GM12878 (cell line): ENCODE results near the gene HMGCR. TPM values are rescaled to one million over a fixed set of nuclear protein-coding genes. Genes with fewer than 3 reads are reported as not detected.

Experiments used
- ATAC-seq: fragments of 200-7000 bp; cut with Tn5 transposase; 3 replicates; pipeline ENCODE4 v1.9.1; 2020; ENCODE audit warnings: mild to moderate bottlenecking, moderate library complexity
- BruUV-seq: library from RNA; stranded (reverse); fragments of 400-500 nt; replicated peaks from 2 replicates; lab custom pipeline; 2021; lab: Mats Ljungman, UMichigan
- CTCF ChIA-PET: fragments of 300-600 bp; sonication (Branson Sonifier 250); formaldehyde crosslinking; extraction: SDS; loops from one replicate; lab custom pipeline; 2021; ENCODE audit warnings: inconsistent platforms; lab: Yijun Ruan, JAX
- POLR2A ChIA-PET: fragments of 350-600 bp; formaldehyde crosslinking; extraction: SDS; loops from one replicate; lab custom pipeline; 2021; ENCODE audit warnings: inconsistent platforms; lab: Charles Lee
- RAD21 ChIA-PET: fragments of 300-600 bp; sonication (Branson Sonifier 250); formaldehyde crosslinking; loops from one replicate; lab custom pipeline; 2023; ENCODE audit warnings: antibody characterized with exemption; ENCODE audit not compliant: unreplicated experiment; lab: Charles Lee
- SMC1A ChIA-PET: fragments of 300-600 bp; sonication (Branson Sonifier 250); formaldehyde crosslinking; loops from one replicate; lab custom pipeline; 2023; ENCODE audit not compliant: unreplicated experiment, uncharacterized antibody; lab: Charles Lee
- DNase-seq: peaks from one replicate; pipeline ENCODE4 v3.0.0-alpha.2; 2011; ENCODE audit warnings: low read depth, low spot score
- FAIRE-seq: peaks from 3 replicates; lab custom pipeline; 2011; peaks lifted over from hg19 to GRCh38; lab: Jason Lieb, UNC
- H2AFZ ChIP-seq: 2 replicates; pipeline ENCODE4 v1.6.0; 2011; ENCODE audit warnings: low read depth, low read length, control low read depth; ENCODE audit not compliant: control insufficient read depth
- H3K27ac ChIP-seq: 2 replicates; pipeline ENCODE4 v1.5.1; 2011; ENCODE audit warnings: control low read depth; ENCODE audit not compliant: control insufficient read depth, insufficient read depth
- H3K27me3 ChIP-seq, 2 experiments: replicated peaks in 1 of 2; 2 replicates each; pipeline versions ENCODE4 v1.6.0 to v1.6.1; 2011; ENCODE audit warnings: low read length in 1 of 2; ENCODE audit not compliant: control insufficient read depth in 2 of 2, insufficient read depth in 2 of 2
- H3K36me3 ChIP-seq, 2 experiments: 2 replicates each; pipeline ENCODE4 v1.5.1; 2011; ENCODE audit warnings: low read length in 1 of 2; ENCODE audit not compliant: control insufficient read depth in 2 of 2, insufficient read depth in 2 of 2
- H3K4me1 ChIP-seq: 2 replicates; pipeline ENCODE4 v1.6.1; 2011; ENCODE audit warnings: mild to moderate bottlenecking, low read length, moderate library complexity, mixed read lengths; ENCODE audit not compliant: control insufficient read depth, insufficient read depth
- H3K4me2 ChIP-seq: 2 replicates; pipeline ENCODE4 v1.6.0; 2011; ENCODE audit warnings: control low read depth; ENCODE audit not compliant: control insufficient read depth, insufficient read depth
- H3K4me3 ChIP-seq: fragments of 200-600 bp; sonication (generic); 2 replicates; pipeline ENCODE4 v1.5.1; 2016
- H3K79me2 ChIP-seq: 2 replicates; pipeline ENCODE4 v1.6.0; 2011; ENCODE audit warnings: low read length; ENCODE audit not compliant: control insufficient read depth, insufficient read depth
- H3K9ac ChIP-seq: 2 replicates; pipeline ENCODE4 v1.8.0; 2011; ENCODE audit warnings: low read length, control low read depth, mixed read lengths; ENCODE audit not compliant: control insufficient read depth, insufficient read depth
- H3K9me3 ChIP-seq: replicated peaks from 3 replicates; pipeline ENCODE4 v1.5.1; 2011; ENCODE audit warnings: mild to moderate bottlenecking, low read length; ENCODE audit not compliant: control insufficient read depth, insufficient read depth
- H4K20me1 ChIP-seq: 2 replicates; pipeline ENCODE4 v1.6.0; 2011; ENCODE audit not compliant: control insufficient read depth, insufficient read depth
- BHLHE40 ChIP-seq, 2 experiments: fragments of 450-650 bp in 1 of 2; IDR thresholded peaks; 2 replicates each; pipeline ENCODE4 v1.6.1; 2011 to 2017; ENCODE audit warnings: low read depth in 2 of 2, borderline replicate concordance in 1 of 2, improper control_type of control experiment in 1 of 2, low read length in 1 of 2, mild to moderate bottlenecking in 1 of 2
- CHD4 ChIP-seq: fragments of 200-600 bp; sonication (generic); IDR thresholded peaks from 2 replicates; pipeline ENCODE4 v1.6.1; 2016; ENCODE audit warnings: mild to moderate bottlenecking
- EZH2 ChIP-seq: IDR thresholded peaks from 2 replicates; pipeline ENCODE4 v1.6.1; 2012; ENCODE audit warnings: low read depth, mild to moderate bottlenecking, control low read depth, inconsistent platforms, low read length, borderline replicate concordance; ENCODE audit not compliant: control insufficient read depth
- MEF2A ChIP-seq: IDR thresholded peaks from 2 replicates; pipeline ENCODE4 v1.6.1; 2011; ENCODE audit warnings: low read depth, mild to moderate bottlenecking, low read length, moderate library complexity; ENCODE audit not compliant: insufficient read depth
- MXI1 ChIP-seq: fragments of 150-350 bp; IDR thresholded peaks from 2 replicates; pipeline ENCODE4 v1.6.1; 2011; ENCODE audit warnings: low read depth, mild to moderate bottlenecking, inconsistent platforms, low read length, improper control_type of control experiment
- NBN ChIP-seq: fragments of 450-650 bp; IDR thresholded peaks from 2 replicates; pipeline ENCODE4 v1.6.1; 2016
- NFYA ChIP-seq: IDR thresholded peaks from 2 replicates; pipeline ENCODE4 v1.6.1; 2011; ENCODE audit warnings: low read depth, mild to moderate bottlenecking, low read length, improper control_type of control experiment, borderline replicate concordance
- RCOR1 ChIP-seq: conservative IDR thresholded peaks from 2 replicates; pipeline ENCODE4 v1.6.1; 2012; ENCODE audit warnings: low read depth, low read length, improper control_type of control experiment
- SMARCA5 ChIP-seq: fragments of 450-650 bp; IDR thresholded peaks from 2 replicates; pipeline ENCODE4 v1.6.1; 2017; ENCODE audit warnings: mild to moderate bottlenecking
- STAT1 ChIP-seq: fragments of 450-650 bp; conservative IDR thresholded peaks from 2 replicates; pipeline ENCODE4 v1.6.1; 2014; ENCODE audit warnings: antibody characterized with exemption, mild to moderate bottlenecking
- SUPT20H ChIP-seq: IDR thresholded peaks from 2 replicates; pipeline ENCODE4 v1.6.1; 2011; ENCODE audit warnings: low read depth, mild to moderate bottlenecking, low read length, moderate library complexity, borderline replicate concordance; ENCODE audit not compliant: control insufficient read depth
- SUZ12 ChIP-seq: fragments of 200-600 bp; sonication (generic); IDR thresholded peaks from one replicate; pipeline ENCODE4 v1.6.1; 2018; ENCODE audit warnings: antibody characterized with exemption, mild to moderate bottlenecking; ENCODE audit not compliant: unreplicated experiment
- ZNF274 ChIP-seq: IDR thresholded peaks from one replicate; pipeline ENCODE4 v1.8.0; 2011; ENCODE audit not compliant: insufficient read length, insufficient read depth
- ZNF687 ChIP-seq: fragments of 450-650 bp; IDR thresholded peaks from 2 replicates; pipeline ENCODE4 v1.6.1; 2017; ENCODE audit warnings: mild to moderate bottlenecking, moderate library complexity
- WGBS: methylation state at CpG from one replicate; pipeline ENCODE4 v1.1.6; 2016; ENCODE audit warnings: low lambda C conversion rate; ENCODE audit not compliant: insufficient replicate concordance, insufficient coverage; ENCODE audit errors: missing lambda C conversion rate; 5-methylcytosine and 5-hydroxymethylcytosine counted together
- in situ Hi-C: fragments of 300-500 bp; cut with MboI; formaldehyde crosslinking; loops from 9 replicates; pipeline ENCODE4 v1.14.3; 2018; ENCODE audit warnings: mixed read lengths
- intact Hi-C: fragments of 100-400 bp; cut with micrococcal nuclease; formaldehyde crosslinking; loops from one replicate; pipeline ENCODE4 v1.14.2; 2022; ENCODE audit not compliant: unreplicated experiment
- polyA plus RNA-seq, 11 experiments: library from polyadenylated mRNA; depleted of rRNA in 4 of 11; unstranded in 6 of 11; stranded (reverse) in 5 of 11; fragments of >200 nt; fragmentation: Nextera tagmentation in 4 of 11; fragmentation: Illumina TruSeq in 1 of 11; extraction: Ambion mirVana in 4 of 11; extraction: Trizol in 1 of 11; gene quantifications; 1 replicate in 1 of 11; 2 replicates in 10 of 11; pipeline versions ENCODE4 v1.2.1 to v1.2.3, GENCODE V29; 2011 to 2016; ENCODE audit warnings: inconsistent platforms in 2 of 11, missing spikeins in 2 of 11, low read depth in 1 of 11
- total RNA-seq, 4 experiments: library from RNA; depleted of rRNA in 3 of 4; stranded (reverse); fragments of >200 nt in 3 of 4; fragmentation: Illumina TruSeq in 1 of 4; extraction: Trizol in 1 of 4; gene quantifications; 2 replicates each; pipeline versions ENCODE4 v1.2.1 to v1.2.3, GENCODE V29; 2013 to 2021
- TF ChIP-seq, protein P1 (sequence below): IDR thresholded peaks from 2 replicates; pipeline ENCODE4 v1.6.1; 2012; ENCODE audit warnings: low read depth, low read length, improper control_type of control experiment
- TF ChIP-seq, protein P2 (sequence below): fragments of 450-650 bp; IDR thresholded peaks from 2 replicates; pipeline ENCODE4 v1.6.1; 2016; ENCODE audit warnings: mild to moderate bottlenecking

Gene HMGCR
- total and polyA plus RNA-seq, 10 of the 15 experiments (the other 5 are each of a cell fraction or from before 2014, with no cell fraction given): 30.8 to 119 (median 73.9) TPM

- H3K27me3 ChIP-seq: no peaks in the 10 kb centered on the region
- H3K79me2 ChIP-seq: no peaks in the 10 kb centered on the region
- no peaks in the 10 kb centered on the region for H3K9me3 ChIP-seq
- ChIA-PET SMC1A (interaction anchor here (1.5 kb wide), 1 partner anchor 30 kb away, joined by 4 read pairs; the partner anchor contains the start of gene HMGCR), POLR2A (interaction anchor here (0.5 kb wide), 1 partner anchor 27 kb away, joined by 6 read pairs; no protein-coding TSS in a partner anchor), RAD21 (interaction anchor here (0.7 to 1.0 kb wide), 3 partner anchors 9 to 209 kb away, joined by 3 read pairs; no protein-coding TSS in a partner anchor), CTCF (interaction anchor here (0.7 to 6.7 kb wide), 3 partner anchors 11 to 316 kb away, joined by 3 to 31 read pairs (median 3); no protein-coding TSS in a partner anchor)
- in situ Hi-C loops (no loop called here), intact Hi-C loops (loop anchor here (10.0 kb wide), 1 partner anchor 1298 kb away; no protein-coding TSS in a partner anchor)
- no peaks in the 10 kb centered on the region for H4K20me1 ChIP-seq
- DNase-seq (peak; percentile 72), ATAC-seq (peak; percentile 83), FAIRE-seq (no peak)
- BruUV-seq: no TSS peak
- peak overlapping the region; percentile 73 for H3K4me2 ChIP-seq
- 0 out of 2 replicates have a peak overlapping the region, but pooled peaks have one; percentile 1 for H3K9ac ChIP-seq
- H3K4me1 ChIP-seq: peaks cover 14% of the 10 kb centered on the region
- no peak overlapping the region for H3K4me3 ChIP-seq
- peaks cover 0 to 7% of the 10 kb centered on the region in 2 experiments; a peak in 3 of 4 replicates for H3K36me3 ChIP-seq
- peak overlapping the region; percentile 62 for H3K27ac ChIP-seq
- H2AFZ ChIP-seq: no peak overlapping the region; the same call in 1 of the 2 replicates
- 8% methylated on average over 9 of the region's 9 CpGs for WGBS
- TF ChIP-seq BHLHE40 (IDR thresholded peaks at IDR 0.05; ENCODE audit: borderline replicate concordance in 1 of 2, low read depth in 2 of 2, low read length in 1 of 2) (peak; percentile 39 to 55; a peak in 1 of 4 replicates), MXI1 (no peak), NFYA (no peak), SUPT20H (no peak), NBN (peak; percentile 58; the same call in 1 of the 2 replicates), ZNF687 (no peak), MEF2A (no peak), CHD4 (no peak), RCOR1 (0 out of 2 replicates have a peak, but pooled peaks have one; percentile 38), SUZ12 (no peak), ZNF274 (no peak), SMARCA5 (0 out of 2 replicates have a peak, but pooled peaks have one; percentile 1), STAT1 (no peak), EZH2 (no peak)
- TF ChIP-seq, protein P1, sequence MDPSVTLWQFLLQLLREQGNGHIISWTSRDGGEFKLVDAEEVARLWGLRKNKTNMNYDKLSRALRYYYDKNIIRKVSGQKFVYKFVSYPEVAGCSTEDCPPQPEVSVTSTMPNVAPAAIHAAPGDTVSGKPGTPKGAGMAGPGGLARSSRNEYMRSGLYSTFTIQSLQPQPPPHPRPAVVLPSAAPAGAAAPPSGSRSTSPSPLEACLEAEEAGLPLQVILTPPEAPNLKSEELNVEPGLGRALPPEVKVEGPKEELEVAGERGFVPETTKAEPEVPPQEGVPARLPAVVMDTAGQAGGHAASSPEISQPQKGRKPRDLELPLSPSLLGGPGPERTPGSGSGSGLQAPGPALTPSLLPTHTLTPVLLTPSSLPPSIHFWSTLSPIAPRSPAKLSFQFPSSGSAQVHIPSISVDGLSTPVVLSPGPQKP: no peak
- TF ChIP-seq, protein P2, sequence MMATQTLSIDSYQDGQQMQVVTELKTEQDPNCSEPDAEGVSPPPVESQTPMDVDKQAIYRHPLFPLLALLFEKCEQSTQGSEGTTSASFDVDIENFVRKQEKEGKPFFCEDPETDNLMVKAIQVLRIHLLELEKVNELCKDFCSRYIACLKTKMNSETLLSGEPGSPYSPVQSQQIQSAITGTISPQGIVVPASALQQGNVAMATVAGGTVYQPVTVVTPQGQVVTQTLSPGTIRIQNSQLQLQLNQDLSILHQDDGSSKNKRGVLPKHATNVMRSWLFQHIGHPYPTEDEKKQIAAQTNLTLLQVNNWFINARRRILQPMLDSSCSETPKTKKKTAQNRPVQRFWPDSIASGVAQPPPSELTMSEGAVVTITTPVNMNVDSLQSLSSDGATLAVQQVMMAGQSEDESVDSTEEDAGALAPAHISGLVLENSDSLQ: no peak
Observed at GRCh38 chr5:75366787-75367186, 29.8 kb downstream of the HMGCR start.
